NCI-H2107 treated with DMSO at 0.1 percent for 48 hours (cell line): ENCODE measurements around the gene RINT1.
"Not testable (repeated sequence)": the region's sequence is repeated elsewhere in the genome, so short reads cannot be mapped to it uniquely, and the experiment has no call there.

Source experiments
- DNase-seq: peaks from one replicate; lab custom pipeline; 2025; ENCODE audit not compliant: unreplicated experiment; lab: John Stamatoyannopoulos, UW

RINT1 gene

DNA sequence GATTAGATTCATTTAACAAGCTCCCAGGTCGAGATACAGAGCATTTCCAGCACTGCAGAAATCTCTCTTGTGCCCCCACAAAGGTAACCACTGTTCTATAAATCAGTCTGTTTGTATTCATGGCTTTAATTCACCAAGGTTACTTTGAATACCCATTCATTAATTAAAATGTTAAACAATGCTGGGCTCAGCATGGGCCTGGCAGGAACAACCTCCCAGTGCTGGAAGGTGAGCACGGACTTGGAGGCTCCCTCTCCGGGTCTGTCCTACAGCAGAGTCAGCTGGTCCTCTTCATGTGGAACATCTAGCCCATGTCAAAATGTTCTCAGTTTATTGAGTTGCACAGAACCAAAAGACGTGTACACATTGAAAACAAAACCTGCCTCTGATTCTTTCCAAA, 64.9 kb downstream of the RINT1 start:
- DNase-seq, result no peak

DNA sequence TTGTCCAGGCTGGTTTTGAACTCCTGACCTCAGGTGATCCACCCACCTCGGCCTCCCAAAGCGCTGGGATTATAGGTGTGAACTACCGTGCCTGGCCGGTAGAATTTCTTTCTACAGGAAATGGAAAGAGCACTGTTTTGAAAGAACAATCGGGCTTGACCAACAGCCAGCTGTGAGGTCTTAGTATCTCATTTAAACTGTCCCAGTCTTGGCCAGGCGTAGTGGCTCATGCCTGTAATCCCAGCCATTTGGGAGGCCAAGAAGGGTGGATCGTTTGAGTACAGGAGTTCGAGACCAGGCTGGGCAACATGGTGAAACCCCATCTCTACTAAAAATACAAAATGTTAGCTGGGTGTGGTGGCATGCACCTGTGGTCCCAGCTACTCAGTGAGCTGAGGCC, 67.1 kb downstream of the RINT1 start:
- DNase-seq, result not testable (repeated sequence)

DNA sequence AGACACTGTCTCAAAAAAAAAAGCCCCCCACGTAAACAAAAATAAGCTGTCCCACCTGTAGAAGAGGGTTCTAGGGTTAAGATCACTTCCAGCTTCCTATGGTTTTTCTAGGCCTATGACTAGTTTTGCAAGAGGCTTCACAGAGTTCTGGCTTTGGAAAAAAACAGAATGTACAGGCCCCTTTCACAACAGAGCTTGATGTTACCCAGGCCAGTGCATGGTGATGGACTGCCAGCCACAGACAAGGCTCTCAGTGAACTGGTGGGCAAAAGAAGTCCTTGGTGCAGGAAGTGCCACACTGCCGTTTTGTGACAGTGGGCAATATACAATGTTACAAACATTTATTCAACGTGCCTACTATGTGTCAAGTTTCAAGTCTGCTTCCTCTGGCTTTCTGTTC, 67.5 kb downstream of the RINT1 start:
- DNase-seq, result no peak

DNA sequence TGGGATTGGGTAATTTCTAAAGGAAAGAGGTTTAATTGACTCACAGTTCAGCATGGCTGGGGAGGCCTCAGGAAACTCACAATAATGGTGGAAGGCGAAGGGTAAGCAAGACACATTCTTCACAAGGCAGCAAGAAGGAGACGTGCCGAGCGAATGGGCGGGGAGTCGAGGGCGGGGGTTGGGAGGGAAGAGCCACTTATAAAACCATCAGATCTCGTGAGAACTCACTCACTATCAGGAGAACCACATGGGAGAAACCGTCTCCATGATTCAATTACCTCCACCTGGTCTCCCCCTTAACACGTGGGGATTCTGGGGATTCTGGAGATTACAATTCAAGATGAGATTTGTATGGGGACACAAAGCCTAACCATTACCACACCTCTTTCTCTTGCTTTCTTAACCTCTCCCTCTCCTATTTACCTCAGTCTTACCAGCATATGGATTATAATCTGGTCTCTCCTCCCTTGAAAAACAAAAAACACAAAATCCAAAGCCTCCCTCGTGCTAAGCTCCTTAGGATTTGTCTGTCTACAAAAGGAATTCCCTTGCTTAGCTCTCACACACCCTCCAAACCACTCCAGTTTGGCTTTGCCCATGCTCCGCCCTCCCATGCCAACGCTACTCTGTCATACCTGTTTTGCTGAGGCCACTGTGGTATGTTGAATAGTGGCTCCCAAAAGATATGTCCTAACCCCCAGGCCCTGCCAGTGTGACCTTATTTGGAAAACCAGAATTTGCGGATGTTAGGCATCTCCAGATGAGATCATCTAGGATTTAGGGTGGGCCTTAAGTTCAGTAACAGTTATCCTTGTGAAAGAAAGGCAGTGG, 68.9 kb downstream of the RINT1 start:
- no peak for DNase-seq

DNA sequence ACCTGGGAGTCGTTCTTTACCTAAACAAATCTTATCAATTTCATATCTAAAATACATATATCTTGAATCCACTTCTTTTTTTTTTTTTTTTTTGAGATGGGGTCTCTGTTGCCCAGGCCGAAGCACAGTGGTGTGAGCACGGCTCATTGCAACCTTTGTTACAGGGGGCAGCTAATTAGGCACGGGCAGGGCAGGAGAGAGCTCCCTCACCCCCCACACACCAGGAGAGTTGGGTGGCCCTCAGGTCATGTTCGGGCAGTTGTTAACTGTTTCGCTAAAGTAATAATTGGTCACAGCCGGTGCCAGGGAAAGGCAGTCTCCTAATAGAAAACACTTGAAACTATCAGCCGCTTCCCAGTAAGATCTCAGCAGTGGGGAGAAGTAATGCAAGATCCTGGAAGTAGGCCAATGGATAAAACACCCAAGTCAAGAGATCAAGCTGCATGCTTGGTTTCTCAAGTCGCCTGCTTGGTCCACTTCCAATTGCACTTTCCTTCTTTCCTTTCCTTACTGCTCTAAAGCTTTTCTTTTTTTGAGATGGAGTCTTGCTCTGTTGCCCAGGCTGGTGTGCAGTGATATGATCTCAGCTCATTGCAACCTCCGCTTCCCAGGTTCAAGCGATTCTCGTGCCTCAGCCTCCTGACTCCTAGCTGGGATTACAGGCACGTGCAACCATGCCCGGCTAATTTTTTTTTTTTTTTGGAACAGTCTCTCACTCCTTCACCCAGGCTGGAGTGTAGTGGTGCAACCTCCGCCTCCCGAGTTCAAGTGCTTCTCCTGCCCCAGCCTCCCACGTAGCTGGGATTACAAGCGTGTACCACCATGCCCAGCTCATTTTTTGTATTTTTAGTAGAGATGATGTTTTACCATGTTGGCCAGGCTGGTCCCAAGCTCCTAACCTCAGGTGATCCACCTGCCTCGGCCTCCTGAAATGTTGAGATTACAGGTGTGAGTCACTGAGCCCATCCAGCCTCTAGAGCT, 70.6 kb downstream of the RINT1 start:
- DNase-seq, result no peak

DNA sequence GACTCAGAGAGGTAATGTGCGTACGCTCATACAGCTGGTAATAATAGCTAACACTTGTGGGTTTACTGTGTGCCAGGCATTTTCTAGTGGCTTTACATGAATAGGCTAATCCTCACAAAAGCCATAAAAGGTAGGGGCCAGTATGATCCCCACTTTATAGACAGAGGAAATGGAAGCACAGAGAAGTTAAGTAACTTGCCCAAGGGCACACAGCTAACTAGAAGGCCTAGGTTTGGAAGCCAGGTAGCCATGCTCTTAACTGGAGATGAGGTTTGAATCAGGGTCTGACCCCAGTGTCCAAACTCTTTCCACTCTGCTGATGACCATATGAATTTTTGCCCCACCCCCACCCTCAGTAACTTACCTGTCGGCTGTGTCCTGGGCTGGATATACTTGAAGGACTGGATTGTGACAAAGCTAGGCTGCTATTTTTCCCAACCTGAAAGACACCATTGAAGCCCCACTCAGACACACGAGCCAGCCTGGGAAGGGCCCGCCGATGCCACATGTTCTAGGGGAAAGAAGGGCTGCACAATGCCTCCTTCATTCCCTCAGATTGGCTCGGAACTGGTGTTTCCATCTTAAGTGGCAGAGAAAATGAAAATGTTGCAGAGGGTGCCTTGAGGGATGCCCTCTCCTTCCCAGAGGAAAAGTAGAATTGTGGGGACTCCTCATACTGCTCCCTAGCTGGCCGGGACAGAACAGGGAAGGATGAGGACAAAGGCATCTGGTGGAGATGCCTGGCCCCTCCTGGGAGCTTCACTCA, 78.3 kb downstream of the RINT1 start:
- DNase-seq, result no peak

DNA sequence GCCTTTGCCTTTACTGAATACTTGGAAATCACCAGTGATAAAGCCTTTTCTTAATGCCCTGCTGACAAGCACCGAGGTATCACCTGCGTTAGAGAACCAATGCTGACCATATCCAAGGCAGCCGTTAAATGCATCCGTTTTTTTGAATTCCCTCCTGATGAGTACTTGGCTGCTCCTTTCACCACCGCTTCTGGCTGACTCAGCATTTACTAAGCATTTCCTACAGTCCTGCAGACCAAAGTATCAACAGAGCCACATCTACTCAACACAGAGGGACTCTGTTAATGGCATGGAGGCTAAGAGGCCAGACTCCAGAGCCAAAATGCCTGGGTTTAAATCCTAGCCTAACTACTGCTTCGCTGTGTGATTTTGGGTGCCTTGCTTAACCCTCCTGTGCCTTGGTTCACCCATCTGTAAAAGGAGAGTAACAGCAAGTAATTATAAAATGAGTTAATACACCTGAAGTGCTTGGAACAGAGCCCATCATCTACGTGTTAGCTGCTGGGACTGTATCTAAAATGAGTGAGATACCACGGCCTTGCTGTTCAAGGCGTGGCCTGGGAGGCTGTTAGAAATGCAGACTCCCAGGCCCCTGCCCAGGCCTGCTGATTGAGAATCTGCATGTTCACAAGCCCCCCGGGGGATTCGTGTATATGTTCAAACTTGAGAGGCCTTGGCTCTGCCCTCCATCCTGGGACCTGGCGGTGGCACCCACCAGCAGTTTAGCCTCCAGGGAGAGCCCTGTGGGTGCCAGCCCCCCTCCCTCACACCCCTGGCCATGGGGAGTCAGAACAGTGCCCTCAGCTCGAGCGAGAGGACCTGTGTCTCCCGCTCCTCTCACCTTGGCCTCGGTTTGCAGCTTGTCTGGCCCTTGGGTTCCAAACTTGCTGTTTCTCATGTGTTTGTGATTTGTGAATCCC, 80.1 kb downstream of the RINT1 start:
- DNase-seq, result no peak

DNA sequence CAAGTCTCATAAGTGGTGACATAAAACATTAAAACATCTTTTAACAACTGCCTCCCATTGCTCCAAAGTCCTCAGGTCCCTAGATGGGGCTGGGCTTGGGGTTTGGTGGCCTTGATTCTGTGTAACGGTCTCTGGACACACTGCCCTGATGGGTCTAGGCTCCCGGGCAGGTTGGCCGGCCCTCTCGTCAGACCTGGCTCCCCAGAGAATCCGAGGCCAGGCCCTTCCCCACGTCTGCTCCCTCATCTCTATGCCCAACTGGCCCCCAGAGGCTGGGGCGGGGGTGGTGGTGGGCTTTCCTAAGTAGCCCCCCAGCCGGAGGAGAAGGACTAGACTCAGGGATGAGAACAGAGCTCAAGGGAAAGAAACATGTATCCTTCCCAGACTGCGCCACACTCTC, 80.8 kb downstream of the RINT1 start:
- DNase-seq, result no peak

DNA sequence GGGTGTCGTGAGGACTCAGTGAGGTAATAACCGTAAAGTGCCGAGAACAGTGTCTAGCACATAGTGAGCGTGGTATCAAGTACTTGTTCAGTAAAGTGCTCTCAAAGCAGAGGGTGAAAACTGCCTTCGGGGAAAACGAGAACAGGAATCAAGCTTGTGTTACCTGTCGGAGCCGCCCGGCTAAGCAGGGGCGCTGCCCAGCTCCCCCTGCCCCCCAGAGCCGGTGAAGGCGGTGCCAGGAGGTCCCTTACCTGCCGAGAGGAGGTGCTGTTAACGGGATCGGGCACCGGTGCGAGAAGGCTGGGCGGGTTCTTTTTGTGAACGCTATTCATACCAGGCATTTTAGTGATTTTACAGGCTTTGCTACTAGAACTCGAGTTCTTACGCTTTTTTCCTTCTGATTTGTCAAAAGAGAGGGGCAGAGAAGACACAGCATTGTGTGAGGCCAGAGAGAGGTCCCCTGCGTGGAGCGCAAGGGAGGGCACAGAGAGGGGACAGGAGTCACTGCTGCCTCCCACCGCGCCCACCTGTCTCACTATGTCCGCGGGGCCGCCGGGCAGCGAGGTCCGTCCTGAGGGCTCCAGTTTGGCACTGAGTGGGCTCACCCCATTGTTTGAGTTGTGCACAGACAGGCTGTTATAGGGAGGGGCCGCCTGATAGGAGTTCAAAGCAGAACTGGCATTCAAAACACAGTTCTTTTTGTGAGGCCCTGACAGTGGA, 81.8 kb downstream of the RINT1 start:
- DNase-seq, result no peak

DNA sequence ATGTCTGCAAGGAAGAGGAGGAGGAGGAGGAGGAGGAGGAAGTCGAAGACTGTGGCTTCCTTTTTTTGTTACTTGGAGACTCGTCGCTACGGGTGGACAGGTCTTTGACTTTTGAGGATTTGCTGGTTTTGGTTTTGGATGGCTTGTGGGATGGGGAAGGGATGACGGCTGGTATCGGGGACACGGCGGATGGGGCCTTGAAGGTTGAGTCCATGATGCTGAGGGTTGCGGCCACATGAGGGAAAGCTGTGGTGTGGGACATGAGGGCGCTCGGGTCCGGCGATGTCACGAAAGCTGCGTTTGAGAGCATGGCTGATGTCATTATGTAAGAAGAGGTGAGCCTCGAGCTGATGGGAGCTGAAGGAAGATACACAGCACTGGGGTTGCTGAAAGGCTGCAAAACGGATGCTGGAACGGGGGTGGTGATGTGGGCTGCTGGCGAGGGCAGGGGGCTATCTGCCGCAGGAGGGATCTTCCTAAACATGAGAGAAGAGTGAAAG, 82.4 kb downstream of the RINT1 start:
- no peak for DNase-seq
